K562 (cell line): Measurements from ENCODE around the gene TMX1. TPM values are rescaled to one million over a fixed set of nuclear protein-coding genes. Genes with fewer than 3 reads are reported as not detected.
A peak's percentile ranks its signal among the peaks of the same experiment; 100 is the strongest.

ENCODE experiments used
- ATAC-seq: fragments of 200-7000 bp; cut with Tn5 transposase; 3 replicates; pipeline ENCODE4 v1.9.1; 2020; ENCODE audit warnings: moderate library complexity
- BruUV-seq: library from RNA; stranded (reverse); fragments of 400-500 nt; replicated peaks from 2 replicates; lab custom pipeline; 2021; lab: Mats Ljungman, UMichigan
- CTCF ChIA-PET: fragments of 300-600 bp; formaldehyde crosslinking; extraction: SDS; loops from one replicate; lab custom pipeline; 2021; ENCODE audit warnings: low intra/inter-chr PET ratio; lab: Yijun Ruan, JAX
- POLR2A ChIA-PET: fragments of 300-600, 350-650 bp; sonication (Branson Sonifier 250); formaldehyde crosslinking; extraction: SDS; loops from one replicate; lab custom pipeline; 2021; ENCODE audit warnings: antibody characterized with exemption, inconsistent platforms; lab: Yijun Ruan, JAX
- DNase-seq, 4 experiments: peaks; one replicate each; pipeline versions ENCODE4 v3.0.0 to v3.0.0-alpha.2; 2011 to 2018; ENCODE audit warnings: low spot score in 3 of 4, mixed read lengths in 3 of 4; ENCODE audit errors: extremely low read depth in 1 of 4
- FAIRE-seq: peaks from 2 replicates; lab custom pipeline; 2011; peaks lifted over from hg19 to GRCh38; lab: Jason Lieb, UNC
- H2AFZ ChIP-seq: 2 replicates; pipeline ENCODE4 v1.6.0; 2011; ENCODE audit warnings: low read depth, low read length, control low read depth, inconsistent platforms
- H3K27ac ChIP-seq: fragments of 200-600 bp; 3 replicates; pipeline ENCODE4 v1.8.0; 2011; ENCODE audit warnings: low read depth, mild to moderate bottlenecking, control low read depth, inconsistent platforms, low read length, moderate library complexity, mixed read lengths; ENCODE audit errors: extremely low read depth
- H3K27me3 ChIP-seq, 2 experiments: fragments of 300-600 bp in 1 of 2; 2 replicates in 1 of 2; 3 replicates in 1 of 2; pipeline versions ENCODE4 v1.6.0 to v1.8.0; 2011; ENCODE audit warnings: inconsistent platforms in 2 of 2, low read length in 2 of 2, mild to moderate bottlenecking in 1 of 2, mixed read lengths in 1 of 2, moderate library complexity in 1 of 2; ENCODE audit not compliant: control insufficient read depth in 2 of 2, insufficient read depth in 2 of 2
- H3K36me3 ChIP-seq: fragments of 300-600 bp; 3 replicates; pipeline ENCODE4 v1.8.0; 2011; ENCODE audit warnings: mild to moderate bottlenecking, low read length, inconsistent platforms; ENCODE audit not compliant: control insufficient read depth, insufficient read depth
- H3K4me1 ChIP-seq, 2 experiments: fragments of 200-600 bp in 1 of 2; replicated peaks in 1 of 2; 2 replicates in 1 of 2; 3 replicates in 1 of 2; pipeline versions ENCODE4 v1.5.1 to v1.8.0; 2011; ENCODE audit warnings: inconsistent platforms in 2 of 2, low read length in 2 of 2, mild to moderate bottlenecking in 1 of 2, mixed read lengths in 1 of 2, moderate library complexity in 1 of 2; ENCODE audit not compliant: control insufficient read depth in 2 of 2, insufficient read depth in 2 of 2
- H3K4me2 ChIP-seq: 2 replicates; pipeline ENCODE4 v1.6.1; 2011; ENCODE audit warnings: low read length, control low read depth, inconsistent platforms, mixed read lengths; ENCODE audit not compliant: insufficient read depth
- H3K4me3 ChIP-seq: fragments of 200-600 bp; sonication (generic), shearing (Covaris generic); 2 replicates; pipeline ENCODE4 v1.5.1; 2016; ENCODE audit warnings: control low read depth, inconsistent platforms
- H3K79me2 ChIP-seq: fragments of 200-600 bp; 3 replicates; pipeline ENCODE4 v1.8.0; 2011; ENCODE audit warnings: low read length, inconsistent platforms; ENCODE audit not compliant: control insufficient read depth, insufficient read depth
- H3K9ac ChIP-seq, 2 experiments: 2 replicates each; pipeline versions ENCODE4 v1.6.0 to v1.6.1; 2011; ENCODE audit warnings: low read depth in 2 of 2, low read length in 2 of 2, control low read depth in 1 of 2, inconsistent platforms in 1 of 2, mild to moderate bottlenecking in 1 of 2, mixed read lengths in 1 of 2; ENCODE audit not compliant: insufficient read depth in 1 of 2
- H3K9me1 ChIP-seq: one replicate; pipeline ENCODE4 v1.6.0; 2011; ENCODE audit warnings: inconsistent platforms, mild to moderate bottlenecking, low read length, moderate library complexity; ENCODE audit not compliant: control insufficient read depth, insufficient read depth
- H3K9me3 ChIP-seq: replicated peaks from 2 replicates; pipeline ENCODE4 v1.5.1; 2011; ENCODE audit warnings: low read depth, low read length, inconsistent platforms; ENCODE audit not compliant: control insufficient read depth, insufficient read depth
- H4K20me1 ChIP-seq: replicated peaks from 2 replicates; pipeline ENCODE4 v1.6.1; 2011; ENCODE audit warnings: low read length, inconsistent platforms, mixed read lengths; ENCODE audit not compliant: control insufficient read depth, insufficient read depth
- CEBPB ChIP-seq: fragments of 450-650 bp; IDR thresholded peaks from 2 replicates; pipeline ENCODE4 v1.6.1; 2016; ENCODE audit warnings: missing genetic modification characterization, missing compliant biosample characterization
- CTBP1 ChIP-seq: fragments of 450-650 bp; IDR thresholded peaks from 2 replicates; pipeline ENCODE4 v1.6.1; 2016; ENCODE audit warnings: borderline replicate concordance
- HEY1 ChIP-seq: fragments of 250-450 bp; sonication (Bioruptor Pico); IDR thresholded peaks from 2 replicates; pipeline ENCODE4 v1.5.0; 2020; ENCODE audit warnings: mild to moderate bottlenecking, moderate library complexity, borderline replicate concordance
- NONO ChIP-seq, 2 experiments: fragments of 200-400 bp in 1 of 2; fragments of 450-650 bp in 1 of 2; formaldehyde crosslinking in 1 of 2; IDR thresholded peaks; 2 replicates each; pipeline ENCODE4 v1.6.1; 2017; ENCODE audit warnings: low read depth in 2 of 2, mild to moderate bottlenecking in 2 of 2, moderate library complexity in 2 of 2, low read length in 1 of 2
- POLR2AphosphoS5 ChIP-seq: IDR thresholded peaks from 2 replicates; pipeline ENCODE4 v1.6.1; 2011; ENCODE audit warnings: mild to moderate bottlenecking, low read depth, low read length, moderate library complexity; ENCODE audit not compliant: control insufficient read depth, insufficient read depth
- TRIM24 ChIP-seq, 2 experiments: fragments of 450-650 bp; IDR thresholded peaks; 2 replicates each; pipeline ENCODE4 v1.6.1; 2016
- ZNF77 ChIP-seq: fragments of 250-450 bp; sonication (Bioruptor Pico); IDR thresholded peaks from 2 replicates; pipeline ENCODE4 v1.5.0; 2020
- WGBS: fragments of 100-300 bp; shearing (Covaris generic); methylation state at CpG from one replicate; pipeline ENCODE4 v1.1.6; 2016; ENCODE audit warnings: low coverage, mixed read lengths; ENCODE audit not compliant: insufficient coverage; ENCODE audit errors: missing lambda C conversion rate; 5-methylcytosine and 5-hydroxymethylcytosine counted together
- in situ Hi-C: fragments of 300-500 bp; cut with MboI; formaldehyde crosslinking; loops from 4 replicates; pipeline ENCODE4 v1.15.0; 2018; ENCODE audit warnings: inconsistent platforms, mixed read lengths
- intact Hi-C: fragments of 100-400 bp; cut with micrococcal nuclease; formaldehyde crosslinking; loops from 2 replicates; pipeline ENCODE4 v1.14.2; 2022
- polyA plus RNA-seq, 8 experiments: library from polyadenylated mRNA; depleted of rRNA in 4 of 8; stranded (reverse) in 5 of 8; unstranded in 3 of 8; fragments of >200 nt; fragmentation: Nextera tagmentation in 2 of 8; fragmentation: Illumina TruSeq in 1 of 8; extraction: Ambion mirVana in 2 of 8; extraction: Trizol in 1 of 8; gene quantifications; 2 replicates each; pipeline versions ENCODE4 v1.2.1 to v1.2.3, GENCODE V29; 2011 to 2014; ENCODE audit warnings: inconsistent platforms in 1 of 8, missing spikeins in 1 of 8
- total RNA-seq, 7 experiments: library from RNA; depleted of rRNA in 6 of 7; stranded (reverse); fragments of >200 nt in 6 of 7; fragmentation: Illumina TruSeq in 2 of 7; extraction: Trizol in 2 of 7; gene quantifications; 2 replicates each; pipeline versions ENCODE4 v1.2.1 to v1.2.3, GENCODE V29; 2011 to 2021; ENCODE audit warnings: low replicate concordance in 1 of 7
- TF ChIP-seq, protein P1 (sequence below): fragments of 450-650 bp; formaldehyde crosslinking; IDR thresholded peaks from 2 replicates; pipeline ENCODE4 v1.4.0; 2020; ENCODE audit warnings: mild to moderate bottlenecking, moderate library complexity
- TF ChIP-seq, protein P2 (sequence below): sonication (generic); formaldehyde crosslinking; IDR thresholded peaks from 2 replicates; pipeline ENCODE4 v1.8.0; 2023; ENCODE audit warnings: mild to moderate bottlenecking, missing genetic modification reagents
- TF ChIP-seq, protein P3 (sequence below): sonication (generic); formaldehyde crosslinking; IDR thresholded peaks from 2 replicates; pipeline ENCODE4 v1.8.0; 2022; ENCODE audit warnings: missing genetic modification reagents, mild to moderate bottlenecking, borderline replicate concordance
- TF ChIP-seq, protein P4 (sequence below): fragments of 450-650 bp; IDR thresholded peaks from 2 replicates; pipeline ENCODE4 v1.7.1; 2018; ENCODE audit warnings: mild to moderate bottlenecking, low read depth; ENCODE audit not compliant: partially characterized antibody

TMX1 gene
- total and polyA plus RNA-seq, 9 of the 15 experiments (the other 6 are each of a cell fraction or from before 2014, with no cell fraction given), result 19.5 to 101 (median 34.7) TPM

DNA sequence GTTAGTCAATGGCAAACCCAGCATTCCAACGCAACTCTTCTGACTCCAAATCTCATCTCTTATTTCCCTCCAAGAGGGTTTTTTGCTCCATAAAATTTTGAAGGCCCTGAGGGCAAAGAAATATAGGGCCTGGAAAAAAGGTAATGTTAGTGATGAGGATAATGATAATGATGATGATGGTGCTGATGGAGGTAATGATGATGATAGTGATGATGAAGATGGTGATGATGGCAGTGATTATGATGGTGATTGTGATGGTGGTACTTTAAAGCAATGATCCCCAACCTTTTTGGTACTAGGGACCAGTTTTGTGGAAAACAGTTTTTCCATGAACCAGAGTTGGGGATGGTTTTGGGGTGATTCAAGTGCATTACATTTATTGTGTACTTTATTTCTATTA, 50.1 kb downstream of the TMX1 start (continued):
- TF ChIP-seq, protein P1, sequence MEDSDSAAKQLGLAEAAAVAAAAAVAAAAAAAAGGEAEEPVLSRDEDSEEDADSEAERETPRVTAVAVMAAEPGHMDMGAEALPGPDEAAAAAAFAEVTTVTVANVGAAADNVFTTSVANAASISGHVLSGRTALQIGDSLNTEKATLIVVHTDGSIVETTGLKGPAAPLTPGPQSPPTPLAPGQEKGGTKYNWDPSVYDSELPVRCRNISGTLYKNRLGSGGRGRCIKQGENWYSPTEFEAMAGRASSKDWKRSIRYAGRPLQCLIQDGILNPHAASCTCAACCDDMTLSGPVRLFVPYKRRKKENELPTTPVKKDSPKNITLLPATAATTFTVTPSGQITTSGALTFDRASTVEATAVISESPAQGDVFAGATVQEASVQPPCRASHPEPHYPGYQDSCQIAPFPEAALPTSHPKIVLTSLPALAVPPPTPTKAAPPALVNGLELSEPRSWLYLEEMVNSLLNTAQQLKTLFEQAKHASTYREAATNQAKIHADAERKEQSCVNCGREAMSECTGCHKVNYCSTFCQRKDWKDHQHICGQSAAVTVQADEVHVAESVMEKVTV (CRISPR knock-in tag), result no peak
- TF ChIP-seq ZNF77 (no peak), CTBP1 (no peak)
- TF ChIP-seq, all 486 proteins: peak for 0

DNA sequence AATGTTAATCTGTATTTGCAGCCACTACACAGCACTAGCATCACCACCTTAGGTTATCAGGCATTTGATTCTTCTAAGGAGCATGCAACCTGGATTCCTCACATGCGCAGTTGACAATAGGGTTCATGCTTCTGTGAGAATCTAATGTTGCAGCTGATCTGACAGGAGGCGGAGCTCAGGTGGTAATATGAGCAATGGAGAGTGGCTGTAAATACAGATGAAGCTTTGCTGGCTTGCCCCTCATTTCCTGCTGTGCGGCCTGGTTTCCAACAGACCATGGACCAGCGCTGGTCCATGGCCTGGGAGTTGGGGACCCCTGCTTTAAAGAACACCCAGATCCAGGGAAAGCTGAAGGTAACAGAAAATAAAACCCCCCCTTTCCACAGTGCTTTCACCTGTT, 51.0 kb downstream of the TMX1 start:
- Histone ChIP-seq H4K20me1 (no peaks in the 10 kb centered on the region), H3K36me3 (no peaks in the 10 kb centered on the region), H3K4me1 (no peaks in the 10 kb centered on the region), H2AFZ (no peak overlapping the region), H3K9me1 (no peaks in the 10 kb centered on the region), H3K27ac (no peak overlapping the region), H3K4me3 (no peak overlapping the region), H3K4me2 (no peak overlapping the region), H3K9me3 (no peaks in the 10 kb centered on the region), H3K79me2 (no peaks in the 10 kb centered on the region), H3K27me3 (peaks cover 0 to 2% of the 10 kb centered on the region in 2 experiments; a peak in 1 of 5 replicates), H3K9ac (no peak overlapping the region)
- intact Hi-C loops (no loop called here), in situ Hi-C loops (no loop called here)
- WGBS, result 38% methylated on average over 4 of the region's 4 CpGs
- ChIA-PET POLR2A (interaction anchor here (1.4 kb wide), 1 partner anchor 17 kb away, joined by 4 read pairs; no protein-coding TSS in a partner anchor), CTCF (no interaction called here)
- ATAC-seq (no peak), FAIRE-seq (peak; percentile 6), DNase-seq (no peak)
- TF ChIP-seq NONO (IDR thresholded peaks at IDR 0.05; ENCODE audit: low read depth in 2 of 2, low read length in 1 of 2) (no peak), CEBPB (tag) (no peak), TRIM24 (IDR thresholded peaks at IDR 0.05) (no peak), HEY1 (no peak), POLR2AphosphoS5 (no peak)
- TF ChIP-seq, protein P2, sequence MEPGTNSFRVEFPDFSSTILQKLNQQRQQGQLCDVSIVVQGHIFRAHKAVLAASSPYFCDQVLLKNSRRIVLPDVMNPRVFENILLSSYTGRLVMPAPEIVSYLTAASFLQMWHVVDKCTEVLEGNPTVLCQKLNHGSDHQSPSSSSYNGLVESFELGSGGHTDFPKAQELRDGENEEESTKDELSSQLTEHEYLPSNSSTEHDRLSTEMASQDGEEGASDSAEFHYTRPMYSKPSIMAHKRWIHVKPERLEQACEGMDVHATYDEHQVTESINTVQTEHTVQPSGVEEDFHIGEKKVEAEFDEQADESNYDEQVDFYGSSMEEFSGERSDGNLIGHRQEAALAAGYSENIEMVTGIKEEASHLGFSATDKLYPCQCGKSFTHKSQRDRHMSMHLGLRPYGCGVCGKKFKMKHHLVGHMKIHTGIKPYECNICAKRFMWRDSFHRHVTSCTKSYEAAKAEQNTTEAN (CRISPR knock-in tag), result no peak
- TF ChIP-seq, protein P3, sequence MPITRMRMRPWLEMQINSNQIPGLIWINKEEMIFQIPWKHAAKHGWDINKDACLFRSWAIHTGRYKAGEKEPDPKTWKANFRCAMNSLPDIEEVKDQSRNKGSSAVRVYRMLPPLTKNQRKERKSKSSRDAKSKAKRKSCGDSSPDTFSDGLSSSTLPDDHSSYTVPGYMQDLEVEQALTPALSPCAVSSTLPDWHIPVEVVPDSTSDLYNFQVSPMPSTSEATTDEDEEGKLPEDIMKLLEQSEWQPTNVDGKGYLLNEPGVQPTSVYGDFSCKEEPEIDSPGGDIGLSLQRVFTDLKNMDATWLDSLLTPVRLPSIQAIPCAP (CRISPR knock-in tag), result no peak
- TF ChIP-seq, protein P4, sequence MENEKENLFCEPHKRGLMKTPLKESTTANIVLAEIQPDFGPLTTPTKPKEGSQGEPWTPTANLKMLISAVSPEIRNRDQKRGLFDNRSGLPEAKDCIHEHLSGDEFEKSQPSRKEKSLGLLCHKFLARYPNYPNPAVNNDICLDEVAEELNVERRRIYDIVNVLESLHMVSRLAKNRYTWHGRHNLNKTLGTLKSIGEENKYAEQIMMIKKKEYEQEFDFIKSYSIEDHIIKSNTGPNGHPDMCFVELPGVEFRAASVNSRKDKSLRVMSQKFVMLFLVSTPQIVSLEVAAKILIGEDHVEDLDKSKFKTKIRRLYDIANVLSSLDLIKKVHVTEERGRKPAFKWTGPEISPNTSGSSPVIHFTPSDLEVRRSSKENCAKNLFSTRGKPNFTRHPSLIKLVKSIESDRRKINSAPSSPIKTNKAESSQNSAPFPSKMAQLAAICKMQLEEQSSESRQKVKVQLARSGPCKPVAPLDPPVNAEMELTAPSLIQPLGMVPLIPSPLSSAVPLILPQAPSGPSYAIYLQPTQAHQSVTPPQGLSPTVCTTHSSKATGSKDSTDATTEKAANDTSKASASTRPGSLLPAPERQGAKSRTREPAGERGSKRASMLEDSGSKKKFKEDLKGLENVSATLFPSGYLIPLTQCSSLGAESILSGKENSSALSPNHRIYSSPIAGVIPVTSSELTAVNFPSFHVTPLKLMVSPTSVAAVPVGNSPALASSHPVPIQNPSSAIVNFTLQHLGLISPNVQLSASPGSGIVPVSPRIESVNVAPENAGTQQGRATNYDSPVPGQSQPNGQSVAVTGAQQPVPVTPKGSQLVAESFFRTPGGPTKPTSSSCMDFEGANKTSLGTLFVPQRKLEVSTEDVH, result no peak
- BruUV-seq, result no TSS peak
